ENCODE measurements around the gene RGS21. TPM values are rescaled to one million over a fixed set of nuclear protein-coding genes. Genes with fewer than 3 reads are reported as not detected.
"Not testable (repeated sequence)": the region's sequence is repeated elsewhere in the genome, so short reads cannot be mapped to it uniquely, and the experiment has no call there.

RGS21 gene, protein sequence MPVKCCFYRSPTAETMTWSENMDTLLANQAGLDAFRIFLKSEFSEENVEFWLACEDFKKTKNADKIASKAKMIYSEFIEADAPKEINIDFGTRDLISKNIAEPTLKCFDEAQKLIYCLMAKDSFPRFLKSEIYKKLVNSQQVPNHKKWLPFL
- not detected in 2 replicates for total RNA-seq (2014; rRNA removed; shearing (Covaris generic))

DNA sequence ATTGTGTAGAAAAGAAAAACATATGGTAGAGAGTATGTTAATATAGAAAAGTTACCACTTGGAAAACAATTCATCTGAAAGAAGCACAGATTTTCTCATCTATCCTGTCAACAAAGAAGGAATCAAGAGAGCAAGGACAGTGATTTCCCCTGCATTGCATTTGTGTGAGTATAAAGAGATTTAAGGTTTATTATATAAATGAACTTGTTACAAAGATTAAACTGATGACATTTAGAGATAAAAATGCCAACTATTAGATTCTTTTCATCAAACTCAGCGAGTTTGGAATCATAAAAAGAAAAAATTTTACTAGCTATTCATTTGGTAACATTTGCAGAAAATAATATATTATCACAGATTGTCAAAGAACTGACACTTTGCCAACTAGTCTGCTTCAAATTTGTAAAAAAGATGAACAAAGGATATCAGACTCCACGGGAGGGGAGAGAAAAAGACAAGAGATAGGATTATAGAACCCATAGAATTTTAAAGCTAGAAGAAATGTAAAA, at the start of gene RGS21:
Gene RGS21 (plus strand): TSS at position 51 of the 509 bp plus-strand sequence. CDS start 26,045 bp downstream, outside the sequence.
- DNase-seq (ENCODE audit: low spot score): no peak

DNA sequence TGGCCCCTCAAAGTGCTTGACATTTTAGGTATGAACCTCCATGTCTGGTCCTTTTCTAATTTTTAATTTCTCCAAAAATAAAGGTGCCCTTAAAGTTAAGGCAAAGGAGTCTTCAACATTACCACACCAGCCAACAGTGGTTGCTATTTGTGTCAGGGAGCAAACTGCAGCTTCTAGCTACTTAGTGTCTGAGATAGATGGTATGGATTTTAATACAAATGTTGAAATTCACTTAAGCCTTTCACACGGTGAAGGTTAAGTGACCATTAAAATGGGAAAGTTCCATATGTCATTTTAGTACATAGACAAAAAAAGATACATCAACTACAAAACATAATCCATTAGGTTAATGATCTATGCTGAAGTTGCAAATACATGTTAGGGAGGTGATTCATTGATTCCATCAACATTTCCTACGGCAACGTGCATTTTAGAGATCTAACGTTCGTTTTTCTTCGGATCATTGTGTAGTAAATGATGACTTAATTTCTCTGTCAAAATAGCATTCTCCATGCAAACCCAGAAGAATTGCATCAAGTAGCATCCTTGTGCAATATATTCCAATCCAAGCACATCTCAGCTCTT, 48.2 kb upstream of the RGS21 start:
- DNase-seq (ENCODE audit: low spot score): no peak

DNA sequence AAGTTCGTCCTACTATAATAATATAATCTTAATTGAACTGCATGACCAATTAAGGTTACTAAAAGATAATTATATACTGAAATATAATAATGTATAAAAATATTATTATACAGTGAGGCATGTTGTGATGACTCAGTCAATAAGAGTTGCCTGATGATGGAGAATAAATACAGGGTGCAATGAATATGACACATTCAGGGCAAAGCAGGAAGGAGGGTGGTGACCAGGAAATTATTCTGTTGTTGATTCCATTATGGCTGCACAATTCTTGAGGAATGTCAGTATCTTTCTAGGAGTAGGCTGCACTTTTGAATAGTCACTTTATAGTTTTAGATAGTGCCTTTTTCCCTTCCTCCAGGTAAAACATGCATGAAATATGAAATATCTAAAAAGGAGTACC, 46.4 kb upstream of the RGS21 start:
- DNase-seq (ENCODE audit: low spot score): peak; percentile 12

DNA sequence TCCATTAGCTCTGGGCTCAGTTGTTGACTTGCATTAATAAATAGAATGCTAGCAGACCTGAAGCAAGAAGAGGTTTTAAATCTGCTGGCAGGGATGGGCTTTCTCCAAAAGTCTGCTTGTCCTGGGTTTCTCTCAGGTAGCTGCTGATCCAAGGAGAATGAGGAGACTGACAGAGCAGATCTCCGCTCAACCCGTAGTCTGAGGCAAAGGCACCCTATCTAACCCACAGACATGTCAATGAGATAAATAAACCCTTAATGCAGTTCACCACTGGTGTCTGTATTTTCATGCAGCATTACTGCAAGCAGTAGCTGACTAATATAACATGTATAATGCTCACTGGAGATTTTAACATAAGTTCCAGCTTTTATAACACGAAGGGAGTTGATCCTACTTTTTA, 44.1 kb upstream of the RGS21 start:
- DNase-seq (ENCODE audit: low spot score): no peak

DNA sequence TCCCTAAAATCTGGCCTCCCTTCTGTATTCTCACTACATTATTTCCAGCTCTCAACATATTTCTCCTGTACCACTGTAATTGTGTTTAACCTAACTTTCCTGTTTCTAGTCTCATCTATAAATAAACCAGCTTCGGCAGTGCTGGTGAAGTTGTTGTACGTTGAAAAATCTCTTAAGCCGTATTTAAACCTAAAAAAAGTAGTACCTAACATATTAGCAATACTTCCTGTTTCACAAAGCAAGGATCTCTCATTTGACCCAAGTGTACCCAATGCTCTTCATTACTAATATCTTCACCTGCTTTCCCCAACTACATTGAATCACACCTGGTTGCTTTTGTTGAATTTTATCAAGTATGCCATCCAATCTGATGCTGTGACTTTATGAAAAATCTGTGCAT, 42.2 kb upstream of the RGS21 start:
- DNase-seq (ENCODE audit: low spot score): no peak

DNA sequence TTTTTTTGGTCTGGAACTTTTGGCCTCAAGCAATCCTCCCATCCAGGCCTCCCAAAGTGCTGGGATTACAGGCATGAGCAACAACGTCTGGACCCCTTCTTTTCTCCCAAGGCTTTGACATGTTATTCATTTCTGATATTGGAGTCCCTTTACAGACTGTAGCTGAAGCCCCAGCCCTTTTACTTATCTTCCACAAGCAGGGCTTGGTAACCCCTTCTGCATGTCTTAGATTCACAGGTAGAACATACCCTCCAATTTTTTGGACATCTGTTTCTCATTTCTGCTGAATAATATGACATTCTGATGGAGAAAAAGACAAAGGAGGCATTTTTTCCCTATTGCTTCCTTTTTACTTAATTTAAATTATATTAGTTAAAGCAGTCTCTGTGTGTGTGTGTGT, 39.2 kb upstream of the RGS21 start:
- no peak for DNase-seq (ENCODE audit: low spot score)

DNA sequence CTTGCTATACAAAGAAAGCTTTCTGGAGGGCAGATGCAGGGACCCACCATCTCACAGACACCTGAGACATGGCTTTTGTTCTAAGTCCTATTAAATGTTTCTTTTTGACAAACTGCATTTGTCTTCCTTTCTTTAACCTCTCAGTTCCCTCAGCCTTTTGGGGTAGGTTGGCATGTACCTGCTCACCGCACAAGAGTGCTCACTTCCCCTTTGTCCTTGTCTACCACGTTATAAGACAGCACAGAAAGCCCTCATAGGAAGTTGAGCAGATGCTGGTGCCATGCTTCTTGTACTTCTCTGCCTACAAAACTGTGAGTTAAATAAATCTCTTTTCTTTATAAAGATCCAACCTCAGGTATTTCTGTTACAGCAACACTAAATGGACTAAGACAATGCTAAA, 31.9 kb upstream of the RGS21 start:
- no peak for DNase-seq (ENCODE audit: low spot score)

DNA sequence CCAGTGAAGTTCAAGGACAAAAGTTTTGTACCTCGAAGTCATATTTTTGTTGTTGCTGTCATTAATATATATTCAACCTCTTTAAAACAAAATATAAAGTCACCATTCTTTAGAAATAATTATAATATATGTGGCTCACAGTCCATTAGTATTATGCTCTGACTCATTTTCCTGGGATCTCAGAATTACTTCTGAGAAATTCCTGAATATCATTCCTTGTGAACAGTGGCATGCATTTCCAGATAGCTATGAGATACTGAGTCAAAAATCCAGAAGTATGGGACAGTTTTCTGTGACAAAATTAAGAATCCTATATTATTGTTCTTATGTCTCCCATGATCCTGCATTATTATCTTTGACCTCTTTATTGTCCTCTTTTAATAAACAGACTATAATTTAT, 13.8 kb upstream of the RGS21 start:
- no peak for DNase-seq (ENCODE audit: low spot score)

DNA sequence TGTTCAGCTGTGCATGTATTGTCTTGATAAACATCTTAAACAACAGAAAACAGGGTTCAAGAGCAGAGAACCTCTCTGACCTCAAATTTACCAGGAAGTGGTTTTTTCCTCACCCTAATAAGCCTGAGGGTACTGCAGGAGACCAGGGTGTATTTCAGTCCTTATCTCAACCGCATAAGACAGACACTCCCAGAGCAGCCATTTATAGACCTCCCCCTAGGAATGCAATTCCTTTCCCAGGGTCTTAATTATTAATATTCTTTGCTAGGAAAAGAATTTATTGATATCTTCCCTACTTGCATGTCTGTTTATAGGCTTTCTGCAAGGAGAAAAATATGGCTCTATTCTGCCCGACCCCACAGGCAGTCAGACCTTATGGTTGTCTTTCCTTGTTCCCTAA, 8.5 kb upstream of the RGS21 start:
- not testable (repeated sequence) for DNase-seq (ENCODE audit: low spot score)

DNA sequence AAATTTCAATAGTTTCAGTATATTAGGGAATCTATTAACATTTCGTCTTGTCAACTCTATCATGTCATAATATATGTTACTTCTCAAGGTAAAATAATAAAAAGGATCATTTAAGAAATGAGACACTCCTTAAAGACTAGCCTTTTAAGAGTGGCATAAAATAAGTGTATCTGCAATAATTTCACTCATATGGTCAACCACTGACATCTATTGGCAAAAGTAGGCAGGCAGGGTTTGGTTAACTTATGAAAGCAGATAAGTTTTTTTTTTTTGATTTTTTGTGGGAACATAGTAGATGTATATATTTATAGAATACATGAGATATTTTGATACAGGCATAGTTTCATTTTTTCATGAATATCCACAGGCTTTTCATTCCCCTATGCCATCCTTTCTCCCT, 5.5 kb upstream of the RGS21 start:
- DNase-seq (ENCODE audit: low spot score): peak; percentile 37

DNA sequence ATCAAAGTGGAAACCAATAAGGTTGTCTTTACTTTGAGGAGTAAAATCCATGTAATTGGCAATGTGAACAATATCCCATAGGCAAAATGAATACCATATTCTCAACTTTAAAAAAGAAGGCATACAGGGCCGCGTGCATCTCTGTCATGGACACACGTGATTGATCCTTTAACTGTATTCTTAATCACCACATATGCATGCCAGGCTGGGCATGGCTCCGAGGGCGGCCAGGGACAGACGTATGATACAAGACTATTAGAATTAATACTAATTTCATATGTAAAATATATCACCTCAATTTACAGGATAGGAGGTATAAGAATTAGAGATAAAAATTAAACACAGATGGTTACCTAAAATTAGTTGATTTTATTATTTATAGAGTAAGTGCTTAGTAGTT, 11.2 kb downstream of the RGS21 start:
- DNase-seq (ENCODE audit: low spot score): no peak

DNA sequence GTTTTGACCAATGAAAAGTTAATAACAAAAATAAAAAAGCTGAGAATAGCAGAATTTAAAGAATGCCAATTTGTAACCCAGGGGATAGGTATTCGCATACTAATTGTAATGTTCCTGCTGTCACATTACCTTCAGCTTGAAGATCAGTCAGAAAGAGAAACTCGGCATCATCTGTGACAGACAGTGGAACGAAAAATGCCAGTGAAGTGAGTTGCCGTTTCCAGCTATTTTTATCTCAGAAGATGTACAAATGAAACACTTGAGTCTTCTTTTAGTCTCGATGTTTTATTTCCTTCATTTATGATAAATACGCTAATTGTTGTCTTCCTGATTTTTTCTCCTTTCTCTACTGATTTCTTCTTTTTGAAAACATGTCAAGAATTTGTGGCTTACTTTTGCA, 26.1 kb downstream of the RGS21 start:
- DNase-seq (ENCODE audit: low spot score): no peak

DNA sequence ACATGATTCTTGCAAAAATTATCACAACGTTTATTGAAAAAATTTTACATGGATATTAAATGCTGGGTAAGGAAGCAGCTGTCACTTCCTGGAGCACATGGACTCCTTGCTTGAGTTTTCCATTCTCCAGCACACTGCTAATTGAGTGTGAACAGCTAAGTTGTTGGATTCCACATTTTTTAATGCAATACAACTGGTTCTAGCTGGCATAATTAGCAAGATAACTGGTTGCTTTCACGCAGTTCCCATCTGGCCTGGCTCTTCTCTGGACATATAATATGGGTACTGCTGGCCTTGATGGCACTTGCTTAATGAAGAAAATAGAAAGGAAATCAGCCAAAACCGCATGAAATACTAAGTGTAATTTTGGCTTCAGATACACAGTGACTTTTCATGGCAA, 26.6 kb downstream of the RGS21 start:
- DNase-seq (ENCODE audit: low spot score): no peak

DNA sequence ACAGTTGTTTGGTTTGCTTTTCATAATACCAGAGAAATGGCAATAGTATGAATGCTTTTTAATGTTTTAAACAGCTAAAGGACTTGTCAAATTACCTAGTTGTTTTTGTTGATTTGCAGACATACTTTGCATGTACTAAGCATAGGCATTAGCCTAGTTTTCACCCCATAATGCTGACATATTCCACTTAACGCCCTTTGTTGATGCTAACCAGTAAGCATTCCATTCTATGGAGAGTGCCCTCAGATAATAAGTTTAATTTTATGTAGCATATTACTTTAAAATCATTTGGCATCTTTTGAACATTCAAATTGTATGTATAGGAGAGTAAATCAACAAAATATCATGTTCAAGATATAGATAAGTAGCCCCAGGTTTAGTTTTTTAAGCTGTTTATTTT, 32.5 kb downstream of the RGS21 start:
- DNase-seq (ENCODE audit: low spot score): no peak

DNA sequence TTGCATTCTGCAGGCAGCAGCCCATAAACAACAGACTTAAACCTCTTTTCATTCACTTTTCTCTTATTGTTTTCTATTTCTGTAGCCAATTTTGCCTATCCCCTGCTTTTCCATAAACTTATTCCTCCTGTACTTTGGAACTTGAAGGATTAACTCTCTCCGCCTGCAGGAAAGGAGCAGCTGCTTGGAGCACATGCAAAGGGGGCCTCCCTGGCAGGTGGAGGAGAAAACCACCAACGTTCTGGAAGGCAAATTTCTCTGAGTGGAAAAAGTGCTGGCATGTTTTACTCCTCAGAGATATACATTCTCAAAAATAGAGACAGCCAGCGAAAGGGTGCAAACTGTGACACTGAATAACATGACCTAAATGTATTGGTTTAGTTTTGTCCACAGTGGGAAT, 33.6 kb downstream of the RGS21 start:
- DNase-seq (ENCODE audit: low spot score): no peak

DNA sequence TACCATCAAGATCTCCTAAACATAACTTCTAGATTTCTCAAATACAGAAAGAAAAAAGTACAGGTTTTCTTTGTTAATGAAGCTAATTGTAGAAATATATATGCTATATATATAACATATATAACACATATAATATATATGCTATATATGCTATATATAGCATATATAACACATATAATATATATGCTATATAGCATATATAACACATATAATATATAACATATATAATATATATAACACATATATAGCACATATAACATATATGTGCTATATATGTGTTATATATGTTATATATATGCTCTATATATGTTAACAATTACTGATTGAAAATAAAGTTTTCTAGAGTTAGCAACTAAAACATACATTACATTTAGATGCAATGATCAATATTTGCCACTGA, 34.8 kb downstream of the RGS21 start:
- DNase-seq (ENCODE audit: low spot score): no peak

DNA sequence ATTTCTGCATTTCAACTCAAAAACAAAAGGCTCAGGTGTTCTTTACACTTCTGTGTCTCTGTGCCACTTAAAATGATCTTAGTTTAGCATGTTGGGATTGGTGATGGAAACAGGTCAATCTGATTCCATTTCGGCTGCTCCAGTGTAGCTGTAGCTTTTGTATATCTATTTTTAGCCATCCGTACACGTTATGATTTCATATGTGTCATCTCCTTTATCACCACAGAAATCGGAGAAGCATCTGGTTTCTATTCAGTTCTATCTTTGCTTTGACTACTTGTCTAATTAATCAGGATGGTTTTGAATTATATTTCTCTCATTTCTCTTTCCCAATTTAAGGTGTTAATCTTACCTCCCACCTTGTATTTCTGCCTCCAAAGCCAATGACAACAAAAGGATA, 41.1 kb downstream of the RGS21 start:
- no peak for DNase-seq (ENCODE audit: low spot score)

DNA sequence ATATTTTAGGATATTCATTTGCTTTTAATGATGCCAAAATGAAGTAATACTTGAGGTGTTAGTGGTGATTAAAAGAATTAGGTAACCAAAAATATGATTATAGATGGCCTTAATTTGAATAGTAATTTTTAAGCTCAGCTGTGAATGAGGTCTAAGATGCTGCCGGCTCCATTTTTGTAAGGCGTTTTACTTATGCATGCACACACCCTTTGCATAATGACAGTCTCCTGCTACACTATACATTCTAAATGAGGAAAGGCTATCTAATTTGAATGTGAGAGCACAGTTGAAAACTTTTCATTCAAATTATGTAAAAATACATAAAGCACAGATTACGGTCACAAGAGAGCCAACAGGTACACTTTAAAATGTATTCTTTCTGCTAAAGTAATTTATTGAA, 41.6 kb downstream of the RGS21 start:
- DNase-seq (ENCODE audit: low spot score): no peak

DNA sequence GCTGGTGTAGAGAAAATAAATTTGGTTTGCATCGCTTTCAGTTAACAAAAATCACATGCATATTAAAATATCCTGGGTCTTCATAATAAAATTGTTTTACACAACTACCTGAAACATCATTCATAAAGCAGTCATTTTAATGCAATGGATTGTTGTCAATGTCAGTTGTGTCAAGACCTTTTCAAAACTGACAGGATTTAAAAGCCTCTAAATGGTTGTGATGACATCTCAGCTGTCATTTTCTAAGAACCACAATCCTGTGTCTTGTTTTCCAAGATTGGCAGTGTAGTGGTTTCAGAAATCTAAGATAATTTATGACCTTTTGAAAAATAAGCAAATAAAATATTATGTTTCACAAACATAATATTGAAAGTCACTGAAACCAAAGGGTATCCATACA, 42.0 kb downstream of the RGS21 start:
- DNase-seq (ENCODE audit: low spot score): no peak

DNA sequence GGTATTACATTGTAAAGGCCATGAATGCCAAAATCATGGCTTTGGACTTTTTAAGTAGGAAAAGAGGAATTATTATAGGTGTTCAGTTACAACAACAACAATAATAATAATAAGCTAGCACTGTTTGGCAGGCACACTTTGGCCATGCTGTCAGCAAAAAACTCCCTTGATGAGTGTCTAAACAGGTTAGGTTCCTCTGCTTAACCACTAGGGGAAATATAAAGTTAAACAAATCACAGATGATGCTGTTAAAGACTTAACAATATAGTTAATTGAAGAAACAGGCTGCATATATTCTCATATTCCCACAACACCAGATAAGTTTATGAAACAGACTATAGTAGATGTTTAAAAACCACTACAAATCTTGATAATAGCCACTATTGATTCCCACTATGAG, 46.4 kb downstream of the RGS21 start:
- DNase-seq (ENCODE audit: low spot score): peak; percentile 13

DNA sequence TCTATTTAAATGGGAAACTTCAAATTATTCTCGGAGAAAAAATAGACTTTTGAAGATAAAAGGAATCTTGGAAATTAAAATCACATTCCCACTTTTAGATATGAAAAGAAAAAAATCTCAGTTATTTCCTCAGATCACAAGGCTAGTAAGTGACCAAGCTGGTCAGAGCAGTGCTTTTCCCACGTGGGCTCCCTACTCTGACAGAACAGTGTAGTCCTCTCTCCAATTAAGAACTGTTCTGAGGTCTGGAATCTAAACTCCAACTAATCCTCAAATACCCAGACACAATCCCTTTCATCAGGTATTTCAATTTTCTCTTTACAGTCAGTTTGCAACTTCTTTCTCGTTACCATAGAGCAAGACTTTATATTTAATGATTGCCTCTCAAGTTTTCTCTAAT, 50.6 kb downstream of the RGS21 start:
- no peak for DNase-seq (ENCODE audit: low spot score)

DNA sequence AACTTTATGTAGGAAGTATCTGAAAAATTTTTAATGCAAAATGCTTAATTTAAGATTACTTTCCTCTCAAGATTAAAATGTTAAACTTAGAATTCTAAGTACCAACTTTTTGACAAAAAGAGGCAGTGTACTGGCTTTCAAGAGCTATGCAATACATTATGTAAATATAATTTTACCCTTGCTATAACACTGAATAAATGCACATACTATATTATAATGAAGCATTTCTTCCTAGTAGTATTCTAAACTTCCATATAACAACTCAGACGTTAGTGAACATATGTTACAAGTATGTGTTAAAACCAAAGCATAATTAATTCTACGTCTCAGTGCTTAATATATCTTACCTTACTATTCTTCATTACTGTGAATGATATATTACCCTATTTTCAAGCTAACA, 58.5 kb downstream of the RGS21 start:
- no peak for DNase-seq (ENCODE audit: low spot score)

DNA sequence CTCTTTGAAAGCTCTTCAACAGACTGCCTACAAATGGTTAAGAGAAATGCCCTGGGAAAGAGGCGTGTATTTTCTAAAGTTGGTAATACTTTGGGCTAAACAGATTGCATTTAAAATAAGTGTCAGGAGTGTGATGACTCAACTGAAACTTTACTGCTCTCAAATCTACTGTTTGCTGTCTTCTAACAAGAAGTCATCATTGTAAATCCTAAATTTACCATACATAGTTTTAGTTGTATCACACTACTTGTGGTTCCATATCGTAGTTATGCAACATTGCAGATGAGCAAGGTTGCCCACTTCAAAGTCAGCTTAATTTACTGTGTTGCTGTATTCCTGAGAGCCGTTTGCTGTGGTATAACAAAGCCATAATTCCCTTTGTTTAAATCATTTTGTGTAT, 59.6 kb downstream of the RGS21 start:
- no peak for DNase-seq (ENCODE audit: low spot score)

DNA sequence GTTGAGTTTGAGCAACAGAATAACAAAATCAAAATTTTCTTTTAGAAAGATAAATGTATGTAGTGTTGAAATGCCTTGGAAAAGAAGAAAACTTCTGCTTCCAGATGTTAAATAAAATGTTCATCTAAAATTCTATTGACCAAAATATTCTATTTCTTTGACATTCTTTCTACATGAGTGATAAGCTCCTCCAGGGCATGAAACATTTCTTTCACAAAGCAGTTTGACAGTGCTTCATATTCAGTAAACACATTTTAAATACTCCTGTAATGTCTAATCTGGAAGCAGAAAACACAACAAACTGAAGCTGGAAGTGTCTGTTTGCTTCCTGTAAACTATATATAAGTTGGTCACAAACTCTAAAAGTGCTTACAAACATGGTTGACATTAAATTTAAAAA, 61.5 kb downstream of the RGS21 start:
- no peak for DNase-seq (ENCODE audit: low spot score)
